ENCODE results near the gene IPP. TPM values are rescaled to one million over a fixed set of nuclear protein-coding genes. Genes with fewer than 3 reads are reported as not detected.
"Not testable (repeated sequence)": the region's sequence is repeated elsewhere in the genome, so short reads cannot be mapped to it uniquely, and the experiment has no call there.

Gene IPP
- total RNA-seq, 4 donors from 2014 or later = 1.2 to 25.6 (median 13.6) TPM

GRCh38 chr1:45753248-45754037, 3.0 kb upstream of the IPP start:
- Histone ChIP-seq H3K36me3 (no peaks in the 10 kb centered on the region), H3K9me3 (no peaks in the 10 kb centered on the region), H3K4me3 (no peak overlapping the region), H3K27ac (no peak overlapping the region), H3K27me3 (no peaks in the 10 kb centered on the region), H3K4me1 (no peaks in the 10 kb centered on the region)
- intact Hi-C loops (cut with DNase I; ENCODE audit: low total_unique reads) = no loop called here
- TF ChIP-seq, protein P1, sequence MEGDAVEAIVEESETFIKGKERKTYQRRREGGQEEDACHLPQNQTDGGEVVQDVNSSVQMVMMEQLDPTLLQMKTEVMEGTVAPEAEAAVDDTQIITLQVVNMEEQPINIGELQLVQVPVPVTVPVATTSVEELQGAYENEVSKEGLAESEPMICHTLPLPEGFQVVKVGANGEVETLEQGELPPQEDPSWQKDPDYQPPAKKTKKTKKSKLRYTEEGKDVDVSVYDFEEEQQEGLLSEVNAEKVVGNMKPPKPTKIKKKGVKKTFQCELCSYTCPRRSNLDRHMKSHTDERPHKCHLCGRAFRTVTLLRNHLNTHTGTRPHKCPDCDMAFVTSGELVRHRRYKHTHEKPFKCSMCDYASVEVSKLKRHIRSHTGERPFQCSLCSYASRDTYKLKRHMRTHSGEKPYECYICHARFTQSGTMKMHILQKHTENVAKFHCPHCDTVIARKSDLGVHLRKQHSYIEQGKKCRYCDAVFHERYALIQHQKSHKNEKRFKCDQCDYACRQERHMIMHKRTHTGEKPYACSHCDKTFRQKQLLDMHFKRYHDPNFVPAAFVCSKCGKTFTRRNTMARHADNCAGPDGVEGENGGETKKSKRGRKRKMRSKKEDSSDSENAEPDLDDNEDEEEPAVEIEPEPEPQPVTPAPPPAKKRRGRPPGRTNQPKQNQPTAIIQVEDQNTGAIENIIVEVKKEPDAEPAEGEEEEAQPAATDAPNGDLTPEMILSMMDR (IDR thresholded peaks at IDR 0.05) = no peak
- no peak for TF ChIP-seq POLR2A (IDR thresholded peaks at IDR 0.05)
- DNase-seq = no peak

DNA sequence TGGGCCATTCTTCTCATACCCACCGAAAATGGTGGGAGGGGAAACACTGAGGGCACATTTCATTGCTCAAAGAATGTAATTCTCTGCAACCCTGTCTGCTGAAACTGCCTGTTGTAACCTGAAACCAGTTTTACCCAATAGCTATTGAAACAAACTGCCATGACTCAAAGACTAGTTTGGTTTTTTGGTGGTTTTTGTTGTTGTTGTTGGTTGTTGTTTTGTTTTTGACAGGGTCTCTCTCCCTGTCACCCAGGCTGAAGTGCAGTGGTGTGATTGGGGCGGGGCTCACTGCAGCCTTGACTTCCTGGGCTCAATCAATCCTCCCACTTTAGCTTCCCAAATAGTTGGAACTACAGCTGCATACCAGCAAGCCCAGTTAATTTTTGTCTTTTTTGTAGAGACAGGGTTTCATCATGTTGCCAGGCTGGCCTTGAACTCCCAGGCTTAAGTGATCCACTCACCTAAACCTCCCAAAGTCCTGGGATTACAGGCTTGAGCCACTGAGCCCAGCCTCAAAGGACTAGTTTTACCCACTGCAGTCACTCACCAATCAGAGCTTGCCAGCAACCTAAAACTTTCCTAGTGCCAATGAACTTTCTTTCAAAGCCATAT, 2.1 kb upstream of the IPP start:
- intact Hi-C loops (cut with DNase I; ENCODE audit: low total_unique reads) = no loop called here
- no peak for DNase-seq

GRCh38 chr1:45752014-45752413, 1.6 kb upstream of the IPP start:
- DNase-seq = no peak
- intact Hi-C loops (cut with DNase I; ENCODE audit: low total_unique reads) = no loop called here
- Histone ChIP-seq H3K4me3 (no peak overlapping the region), H3K27ac (peak overlapping the region; percentile 89 to 92), H3K4me1 (no peaks in the 10 kb centered on the region), H3K36me3 (no peaks in the 10 kb centered on the region), H3K9me3 (no peaks in the 10 kb centered on the region), H3K27me3 (no peaks in the 10 kb centered on the region)
- TF ChIP-seq, protein P1 (IDR thresholded peaks at IDR 0.05) = no peak
- no peak for TF ChIP-seq POLR2A (IDR thresholded peaks at IDR 0.05)

More for the DNA sequence above, 2.1 kb upstream of the IPP start:
- Histone ChIP-seq H3K4me1 (no peaks in the 10 kb centered on the region), H3K36me3 (no peaks in the 10 kb centered on the region), H3K4me3 (no peak overlapping the region), H3K27me3 (no peaks in the 10 kb centered on the region), H3K27ac (no peak overlapping the region), H3K9me3 (no peaks in the 10 kb centered on the region)
- TF ChIP-seq, protein P1 (IDR thresholded peaks at IDR 0.05) = no peak
- no peak for TF ChIP-seq POLR2A (IDR thresholded peaks at IDR 0.05)

DNA sequence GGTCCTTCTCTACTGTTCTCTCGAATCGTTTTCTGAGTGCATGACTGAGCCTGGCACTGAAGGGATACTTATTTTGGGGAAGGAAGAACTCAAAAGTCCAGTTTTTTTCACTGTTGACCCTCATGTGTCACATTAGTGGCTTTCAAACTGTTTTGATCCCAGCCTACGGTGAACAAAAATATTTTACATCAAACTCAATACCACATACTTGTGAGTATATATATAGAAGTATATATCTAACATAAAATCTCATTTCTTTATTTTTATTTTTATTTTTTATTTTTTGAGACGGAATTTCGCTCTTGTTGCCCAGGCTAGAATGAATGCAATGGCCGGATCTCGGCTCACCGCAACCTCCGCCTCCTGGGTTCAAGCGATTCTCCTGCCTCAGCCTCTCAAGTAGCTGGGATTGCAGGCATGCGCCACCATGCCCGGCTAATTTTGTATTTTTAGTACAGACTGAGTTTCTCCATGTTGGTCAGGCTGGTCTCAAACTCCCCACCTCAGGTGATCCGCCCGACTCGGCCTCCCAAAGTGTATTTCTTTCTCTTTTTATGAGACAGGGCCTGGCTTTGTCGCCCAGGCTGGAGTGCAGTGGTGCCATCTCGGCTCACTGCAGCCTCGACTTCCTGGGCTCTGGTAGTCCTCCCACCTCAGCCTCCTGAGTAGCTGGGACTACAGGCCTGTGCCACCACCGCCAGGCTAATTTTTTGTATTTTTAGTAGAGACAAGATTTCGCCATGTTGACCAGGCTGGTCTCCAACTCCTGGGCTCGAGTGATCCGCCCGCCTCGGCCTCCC, 786 bp upstream of the IPP start:
- intact Hi-C loops (cut with DNase I; ENCODE audit: low total_unique reads); H3K27me3 ChIP-seq; H3K36me3 ChIP-seq; H3K9me3 ChIP-seq; H3K4me1 ChIP-seq; DNase-seq: not testable (repeated sequence)
- peak overlapping the region; percentile 89 to 92 for H3K27ac ChIP-seq
- peak overlapping the region; percentile 48 to 52 for H3K4me3 ChIP-seq
- TF ChIP-seq, protein P1 (IDR thresholded peaks at IDR 0.05) = peak in 1 of 4 experiments; percentile 1
